ENCODE results near the gene STX16. TPM values are rescaled to one million over a fixed set of nuclear protein-coding genes. Genes with fewer than 3 reads are reported as not detected.
"Not testable (repeated sequence)": the region's sequence is repeated elsewhere in the genome, so short reads cannot be mapped to it uniquely, and the experiment has no call there.

The STX16 gene
- total RNA-seq, 4 donors from 2014 or later: 26.1 to 90.4 (median 47.8) TPM

GRCh38 chr20:58637466-58638213 is 13.4 kb upstream of the STX16 start:
- Histone ChIP-seq H3K4me1 (peaks cover 0 to 18% (median 0%) of the 10 kb centered on the region in 3 donors), H3K27ac (no peak overlapping the region), H3K9me3 (no peaks in the 10 kb centered on the region), H3K27me3 (no peaks in the 10 kb centered on the region), H3K4me3 (no peak overlapping the region), H3K36me3 (no peaks in the 10 kb centered on the region)
- 67 to 87% methylated on average over 3 to 15 of the region's 24 CpGs for WGBS, 2 donors (ENCODE audit: low coverage in 1 of 2)
- TF ChIP-seq EP300 (IDR thresholded peaks at IDR 0.05): no peak
- no peak for ATAC-seq

DNA sequence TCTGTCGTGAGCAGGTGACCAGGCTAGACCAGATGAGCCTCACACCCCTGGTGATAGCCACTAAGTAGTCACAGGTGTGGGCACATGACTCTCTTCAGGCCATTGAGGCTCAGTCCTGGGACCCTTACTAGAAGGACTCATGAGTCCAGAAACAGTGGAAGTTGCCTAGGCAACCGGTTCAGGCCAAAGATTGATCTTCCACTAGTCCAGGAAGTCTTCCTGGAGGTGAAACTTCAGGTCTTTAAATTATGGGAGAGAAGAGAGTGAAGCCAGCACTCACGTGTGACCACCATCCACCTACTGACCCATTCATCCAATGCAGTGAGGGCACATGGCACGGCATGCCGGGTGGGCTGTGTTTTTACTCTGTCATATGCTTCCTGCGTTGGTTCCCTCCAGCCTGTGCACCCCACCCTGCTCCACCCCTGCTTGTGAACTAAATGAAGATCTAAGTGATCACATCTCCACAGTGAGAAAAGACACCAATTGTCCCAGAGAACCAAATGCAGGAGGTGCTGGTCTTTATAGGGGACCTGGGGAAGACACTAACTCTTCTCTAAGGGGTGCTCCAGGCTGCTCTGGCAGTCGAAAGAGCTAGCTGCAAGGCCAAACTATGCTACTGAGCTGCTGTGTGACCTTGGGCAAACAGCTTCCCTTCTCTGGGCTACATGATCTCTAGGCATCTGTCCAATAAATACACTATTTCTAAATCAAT is 12.5 kb upstream of the STX16 start:
- Histone ChIP-seq H3K4me3 (no peak overlapping the region), H3K36me3 (no peaks in the 10 kb centered on the region), H3K27me3 (no peaks in the 10 kb centered on the region), H3K4me1 (peaks cover 0 to 18% (median 0%) of the 10 kb centered on the region in 3 donors), H3K9me3 (no peaks in the 10 kb centered on the region), H3K27ac (no peak overlapping the region)
- 83 to 88% methylated on average over 3 to 5 of the region's 7 CpGs for WGBS, 2 donors (ENCODE audit: low coverage in 1 of 2)
- TF ChIP-seq POLR2A (IDR thresholded peaks at IDR 0.05): no peak
- TF ChIP-seq CTCF (IDR thresholded peaks at IDR 0.05): no peak
- no peak for TF ChIP-seq EP300 (IDR thresholded peaks at IDR 0.05)
- no peak for TF ChIP-seq POLR2AphosphoS5 (IDR thresholded peaks at IDR 0.05)
- no peak for ATAC-seq

DNA sequence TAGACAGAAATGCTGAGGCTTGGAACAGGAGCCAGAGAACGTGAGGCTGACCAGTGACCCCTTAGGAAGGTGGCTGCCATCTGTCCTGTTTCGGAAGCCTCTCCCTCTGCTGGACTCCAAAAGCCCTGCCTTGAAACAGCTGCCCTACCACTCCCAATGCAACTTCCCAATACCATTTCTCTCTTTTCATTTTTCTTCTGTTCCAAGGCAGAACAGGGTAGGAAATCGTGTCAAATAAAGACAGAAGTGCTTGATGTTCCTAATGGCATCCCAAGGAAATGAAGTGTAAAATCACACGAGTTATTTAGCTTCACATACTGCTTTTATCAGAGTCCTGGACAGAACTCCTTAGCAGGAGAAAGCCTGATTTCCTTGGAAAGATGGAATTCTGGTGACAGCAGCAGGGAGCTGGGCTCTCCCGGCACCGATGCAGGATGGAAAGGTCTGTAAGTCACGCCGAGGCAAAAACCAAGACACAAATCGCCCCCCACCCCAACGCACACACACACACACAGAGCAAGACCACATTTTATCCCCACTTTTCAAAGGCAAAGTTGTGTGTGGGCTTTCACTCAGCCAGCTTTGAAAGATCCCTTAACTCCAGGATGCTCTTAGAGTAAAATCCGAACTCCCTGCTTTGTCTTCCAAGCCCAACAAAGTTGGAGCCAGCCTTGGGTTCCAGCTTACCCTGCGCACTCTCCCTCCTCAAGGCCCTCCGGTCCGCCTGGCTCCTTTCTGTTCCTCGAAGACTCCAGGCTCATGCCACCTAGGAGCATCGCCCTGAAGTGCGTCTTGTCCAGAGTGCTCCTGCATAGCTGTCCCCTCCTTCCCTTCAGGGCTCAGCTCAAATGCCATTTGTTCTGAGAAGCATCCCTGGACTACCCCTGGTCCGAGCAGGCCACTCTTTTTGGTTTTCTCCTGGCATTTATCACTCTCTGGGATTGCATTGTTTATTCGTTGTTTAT is 11.6 kb upstream of the STX16 start:
- Histone ChIP-seq H3K4me1 (peaks cover 0 to 12% (median 0%) of the 10 kb centered on the region in 3 donors), H3K27ac (no peak overlapping the region), H3K36me3 (no peaks in the 10 kb centered on the region), H3K27me3 (no peaks in the 10 kb centered on the region), H3K4me3 (no peak overlapping the region), H3K9me3 (no peaks in the 10 kb centered on the region)
- WGBS, 2 donors (ENCODE audit: low coverage in 1 of 2): 81 to 87% methylated on average over 5 to 15 of the region's 19 CpGs
- ATAC-seq: no peak
- TF ChIP-seq CTCF (IDR thresholded peaks at IDR 0.05): no peak
- no peak for TF ChIP-seq POLR2A (IDR thresholded peaks at IDR 0.05)
- no peak for TF ChIP-seq POLR2AphosphoS5 (IDR thresholded peaks at IDR 0.05)
- TF ChIP-seq EP300 (IDR thresholded peaks at IDR 0.05): no peak

DNA sequence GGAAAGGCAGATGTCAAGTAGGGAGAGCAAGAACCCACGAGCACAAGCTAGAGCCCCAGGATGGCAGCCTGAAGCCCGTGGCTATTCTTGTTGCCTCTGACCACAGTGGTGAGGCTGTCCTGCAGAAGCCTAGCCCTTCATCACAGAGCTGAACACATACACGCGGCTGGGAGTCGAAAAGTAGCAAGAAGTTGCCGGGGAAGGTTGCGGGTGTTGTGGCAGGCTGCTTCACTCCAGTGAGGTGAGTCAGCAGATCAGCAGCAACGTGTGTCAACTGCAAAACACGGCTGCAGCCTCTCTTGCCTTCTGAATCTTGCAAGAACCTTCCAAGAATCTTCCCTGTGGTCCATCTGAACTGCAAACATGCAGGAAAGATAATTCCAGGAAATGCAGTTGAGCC is 10.6 kb upstream of the STX16 start:
- Histone ChIP-seq H3K4me3 (no peak overlapping the region), H3K9me3 (no peaks in the 10 kb centered on the region), H3K4me1 (peaks cover 0 to 11% (median 4%) of the 10 kb centered on the region in 3 donors), H3K27me3 (no peaks in the 10 kb centered on the region), H3K27ac (no peak overlapping the region), H3K36me3 (no peaks in the 10 kb centered on the region)
- no peak for ATAC-seq
- TF ChIP-seq CTCF (IDR thresholded peaks at IDR 0.05) (no peak), POLR2AphosphoS5 (IDR thresholded peaks at IDR 0.05) (no peak), POLR2A (IDR thresholded peaks at IDR 0.05) (no peak), EP300 (IDR thresholded peaks at IDR 0.05) (no peak)
- 75 to 100% methylated on average over 1 to 7 of the region's 9 CpGs for WGBS, 2 donors (ENCODE audit: low coverage in 1 of 2)

GRCh38 chr20:58642441-58642840 is 8.6 kb upstream of the STX16 start:
- WGBS, 2 donors (ENCODE audit: low coverage in 1 of 2): 92% methylated on average over 5 to 9 of the region's 9 CpGs

DNA sequence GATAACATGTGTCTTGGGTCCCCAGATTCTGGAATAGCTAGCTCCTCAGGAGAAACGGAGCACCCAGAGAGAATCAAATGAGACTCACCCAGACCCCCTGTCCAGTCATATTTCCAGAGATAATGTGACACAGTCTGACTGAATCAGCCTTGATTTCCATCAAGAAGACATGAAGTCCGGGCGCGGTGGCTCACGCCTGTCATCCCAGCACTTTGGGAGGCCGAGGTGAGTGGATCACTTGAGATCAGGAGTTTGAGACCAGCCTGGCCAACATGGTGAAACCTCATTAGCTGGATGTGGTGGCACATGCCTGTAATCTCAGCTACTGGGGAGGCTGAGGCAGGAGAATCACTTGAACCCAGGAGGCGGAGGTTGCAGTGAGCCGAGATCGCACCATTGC is 8.2 kb upstream of the STX16 start:
- not testable (repeated sequence) for H3K9me3 ChIP-seq, H3K4me3 ChIP-seq, ATAC-seq, H3K27me3 ChIP-seq, H3K27ac ChIP-seq, H3K36me3 ChIP-seq
- peaks cover 0 to 29% (median 17%) of the 10 kb centered on the region in 3 donors for H3K4me1 ChIP-seq
- 100% methylated on average over 5 of the region's 9 CpGs; no CpG with 5 or more reads in 1 of the 2 donors for WGBS, 2 donors (ENCODE audit: low coverage in 1 of 2)

More at GRCh38 chr20:58642441-58642840, 8.6 kb upstream of the STX16 start:
- Histone ChIP-seq H3K4me1 (peaks cover 0 to 25% (median 13%) of the 10 kb centered on the region in 3 donors), H3K27ac (no peak overlapping the region), H3K27me3 (no peaks in the 10 kb centered on the region), H3K36me3 (no peaks in the 10 kb centered on the region), H3K4me3 (no peak overlapping the region), H3K9me3 (no peaks in the 10 kb centered on the region)
- no peak for ATAC-seq
- no peak for TF ChIP-seq CTCF (IDR thresholded peaks at IDR 0.05)
- TF ChIP-seq POLR2AphosphoS5 (IDR thresholded peaks at IDR 0.05): no peak
- TF ChIP-seq EP300 (IDR thresholded peaks at IDR 0.05): no peak
- TF ChIP-seq POLR2A (IDR thresholded peaks at IDR 0.05): no peak

Measured in gastroesophageal sphincter (tissue), 4 donors.